Ammon's horn (tissue), 1 donor: ENCODE measurements around the gene THG1L.
A peak's percentile ranks its signal among the peaks of the same experiment; 100 is the strongest.

ENCODE experiments used
- DNase-seq: peaks from one replicate; pipeline ENCODE4 v3.0.0-alpha.2; 2016; ENCODE audit warnings: low spot score

Gene THG1L

DNA sequence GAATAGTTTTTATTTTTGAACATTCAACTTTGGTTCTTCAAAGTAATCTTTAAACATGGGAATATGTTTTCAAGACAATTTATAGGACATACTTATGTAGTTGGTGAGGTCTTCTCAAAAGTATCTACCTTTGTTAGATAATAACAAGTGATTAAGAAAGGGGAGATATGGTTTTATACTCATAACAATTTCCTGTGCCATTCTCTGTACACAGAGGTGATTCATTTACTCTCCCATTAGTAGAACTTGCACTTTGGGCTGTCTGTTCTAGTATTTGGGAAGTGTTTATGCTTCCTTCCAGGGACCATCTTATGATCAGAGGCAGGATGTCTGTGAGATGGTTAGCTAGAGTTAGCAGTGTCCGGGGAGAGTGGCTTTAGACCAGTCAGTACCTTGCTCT, 27.5 kb downstream of the THG1L start:
- no peak for DNase-seq

DNA sequence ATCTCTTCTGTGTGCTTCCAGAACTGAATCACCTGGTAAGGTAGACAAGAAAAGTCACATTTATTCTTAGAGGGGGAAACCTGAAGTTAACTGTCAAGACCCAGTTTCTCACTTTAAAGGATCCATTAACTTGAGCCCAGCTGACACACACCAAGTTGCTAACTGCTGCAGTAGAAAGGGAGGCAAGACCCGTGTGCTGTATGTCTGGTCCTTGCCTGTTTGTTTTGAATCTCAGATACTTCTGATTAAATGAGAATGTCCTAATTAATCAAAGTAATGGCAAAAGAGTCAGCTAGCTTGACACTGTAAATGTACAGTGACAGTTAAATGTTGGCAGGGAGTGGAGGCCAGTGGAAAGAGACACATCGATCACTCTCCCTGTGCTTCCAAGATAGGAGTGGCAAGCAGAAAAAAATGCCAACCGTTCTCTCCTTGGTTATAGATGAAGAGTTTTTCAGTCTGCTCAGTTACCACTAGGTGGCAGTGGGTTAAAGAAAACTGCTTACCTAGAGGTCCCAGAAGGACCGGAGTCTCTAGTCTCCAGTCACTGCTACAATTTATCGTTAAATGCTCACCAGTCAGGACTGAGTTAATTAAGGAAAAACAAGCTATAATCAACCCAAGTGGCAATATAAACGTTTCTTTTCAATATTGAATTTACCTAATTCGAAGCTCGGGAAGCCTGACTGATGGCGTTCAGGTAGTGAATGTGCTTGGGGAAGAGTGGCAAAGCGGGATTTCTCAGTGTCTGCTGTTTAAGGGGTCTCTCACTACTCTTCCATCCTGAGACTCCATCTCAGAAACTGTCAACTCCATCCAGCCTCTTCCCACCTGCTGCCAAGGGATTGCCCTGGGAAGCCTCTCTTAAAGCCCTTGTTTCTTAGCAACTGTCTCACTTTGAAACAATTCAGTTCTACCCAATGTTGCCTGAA, 30.7 kb downstream of the THG1L start:
- DNase-seq = peak; percentile 66

DNA sequence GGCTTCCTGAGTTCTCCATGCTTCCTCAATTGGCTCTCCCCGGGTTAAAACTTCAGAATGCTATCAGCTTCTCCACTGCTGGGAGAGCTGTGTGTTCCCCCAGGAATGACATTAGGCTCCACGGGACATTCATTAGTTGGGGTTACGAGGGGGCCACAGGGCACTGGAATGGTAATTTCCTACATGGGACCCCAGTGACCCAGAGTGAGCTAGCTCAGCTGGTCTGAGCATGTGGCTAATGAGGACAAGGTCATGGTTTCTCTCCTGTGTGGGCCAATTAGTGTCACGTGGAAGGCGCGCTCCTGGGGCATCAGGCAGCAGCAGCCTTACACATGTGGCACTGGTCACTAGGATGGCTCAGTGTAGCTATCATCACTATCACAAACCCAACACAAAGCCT, 33.3 kb downstream of the THG1L start:
- DNase-seq = no peak

DNA sequence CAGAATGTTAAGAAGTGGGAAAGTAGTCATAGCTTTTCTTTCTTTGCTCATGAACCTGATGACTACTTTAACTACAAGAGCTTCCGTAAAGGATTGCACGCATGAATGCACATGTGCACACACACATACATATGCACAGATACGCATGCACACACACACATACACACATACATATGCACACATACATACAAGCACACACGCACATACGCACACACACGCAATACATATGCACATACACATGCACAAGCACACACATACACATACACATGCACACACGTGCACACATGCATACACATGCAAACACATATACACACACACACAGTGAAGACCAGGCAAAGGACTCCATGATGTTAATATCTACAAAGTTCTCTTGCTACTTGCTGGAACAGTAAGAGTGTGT, 35.2 kb downstream of the THG1L start:
- no peak for DNase-seq

DNA sequence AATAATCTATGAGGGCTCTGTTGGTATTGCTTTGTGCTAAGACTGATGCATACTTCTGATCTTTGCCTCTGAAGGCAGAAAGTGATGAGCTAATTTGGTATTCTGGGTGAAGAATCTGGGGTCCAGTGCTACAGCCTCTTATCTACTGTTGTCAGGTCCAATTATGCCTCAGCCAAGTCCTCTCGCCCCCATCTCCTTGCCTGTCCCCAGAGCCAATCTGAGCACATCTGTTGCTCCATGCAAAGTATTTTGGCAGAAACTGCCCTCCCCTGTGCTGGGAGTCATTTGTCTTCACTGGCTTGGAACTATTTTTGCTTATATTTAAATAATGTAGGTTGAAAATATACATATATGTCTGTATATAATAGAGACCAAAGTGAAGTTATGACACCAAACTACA, 35.7 kb downstream of the THG1L start:
- no peak for DNase-seq

DNA sequence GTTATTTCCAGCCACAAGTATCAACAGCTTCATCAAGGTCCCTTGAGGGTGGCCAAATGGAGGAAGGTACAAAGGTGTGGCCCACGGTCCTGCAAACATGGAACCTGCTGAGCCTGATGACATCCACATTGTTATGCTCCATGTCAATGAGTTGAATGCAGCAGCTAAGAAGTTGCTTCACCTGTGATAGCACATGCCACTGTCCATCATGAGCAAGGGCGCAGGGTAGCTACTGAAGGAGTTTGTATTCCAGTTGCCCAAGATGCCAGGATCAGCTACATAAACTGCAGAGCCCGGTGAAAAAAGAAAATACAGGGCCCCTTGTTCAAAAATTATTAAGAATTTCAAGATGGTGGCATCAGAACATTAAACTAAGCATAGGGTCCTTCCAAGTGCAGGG, 36.5 kb downstream of the THG1L start:
- DNase-seq = no peak

DNA sequence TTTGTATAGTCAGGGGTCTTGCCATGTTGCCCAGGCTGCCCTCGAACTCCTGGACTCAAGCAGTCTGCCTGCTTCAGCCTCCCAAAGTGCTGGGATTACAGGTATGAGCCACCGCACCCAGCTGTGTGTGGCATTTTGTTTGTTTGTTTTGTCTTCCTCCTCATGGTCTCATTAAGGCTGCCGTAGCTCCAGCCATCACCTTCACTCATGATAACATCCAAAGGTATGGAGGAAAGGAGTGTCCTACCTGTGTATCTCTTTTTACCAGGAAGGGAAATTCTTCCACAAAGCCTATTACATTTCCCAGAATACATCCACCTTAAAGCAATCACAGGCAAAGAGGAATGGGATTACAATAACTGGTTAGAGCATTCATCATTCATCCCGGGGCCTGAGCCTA, 39.4 kb downstream of the THG1L start:
- no peak for DNase-seq

DNA sequence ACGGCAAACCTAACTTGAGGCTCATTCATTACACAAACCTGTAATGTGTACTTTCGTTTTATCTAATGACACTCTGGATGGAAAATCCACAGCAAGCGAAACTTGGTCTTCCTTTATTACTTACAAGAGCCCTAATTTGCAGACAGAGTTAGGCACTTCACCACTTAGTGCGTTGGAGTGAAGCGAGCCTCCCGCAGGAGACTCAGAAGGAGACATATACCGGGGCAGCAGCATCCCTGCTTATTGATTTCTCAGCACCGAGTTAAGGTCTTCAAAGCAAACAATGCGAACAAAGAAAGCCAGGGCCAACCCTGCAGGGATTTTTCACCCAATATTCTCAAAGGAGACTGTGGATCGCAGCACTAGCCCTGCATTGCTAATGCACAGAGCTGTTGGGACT, 40.9 kb downstream of the THG1L start:
- DNase-seq = no peak

DNA sequence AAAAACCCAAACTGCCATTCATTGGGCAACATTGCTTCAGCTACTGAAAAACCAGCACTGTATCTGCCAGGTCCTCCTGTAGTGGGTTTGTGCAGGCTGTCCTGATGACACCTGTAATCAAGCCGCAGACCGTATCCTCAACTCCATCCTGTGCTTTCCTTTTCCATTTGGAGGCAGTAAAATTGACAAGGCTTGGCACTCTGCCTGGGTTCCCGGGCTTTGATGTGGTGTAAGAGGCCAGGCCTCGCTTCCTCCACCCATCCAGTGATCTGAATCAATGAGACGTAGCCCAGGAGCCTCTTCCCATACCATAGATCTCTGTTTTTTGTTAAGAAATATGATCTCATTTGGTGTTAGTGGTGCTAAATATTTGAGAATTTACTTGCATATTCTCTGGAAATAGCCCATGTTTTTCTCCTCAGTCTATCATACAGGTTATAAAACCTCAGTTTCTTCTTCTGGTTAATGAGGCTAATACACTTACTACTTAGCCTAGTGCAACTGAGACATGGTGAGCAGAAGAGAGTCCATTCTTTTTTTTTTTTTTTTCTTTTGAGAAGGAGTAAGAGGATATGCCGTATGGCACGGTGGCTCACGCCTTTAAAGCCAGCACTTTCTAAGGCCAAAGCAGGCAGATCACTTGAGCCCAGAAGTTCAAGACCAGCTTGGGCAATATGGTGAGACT, 47.0 kb downstream of the THG1L start:
- no peak for DNase-seq

DNA sequence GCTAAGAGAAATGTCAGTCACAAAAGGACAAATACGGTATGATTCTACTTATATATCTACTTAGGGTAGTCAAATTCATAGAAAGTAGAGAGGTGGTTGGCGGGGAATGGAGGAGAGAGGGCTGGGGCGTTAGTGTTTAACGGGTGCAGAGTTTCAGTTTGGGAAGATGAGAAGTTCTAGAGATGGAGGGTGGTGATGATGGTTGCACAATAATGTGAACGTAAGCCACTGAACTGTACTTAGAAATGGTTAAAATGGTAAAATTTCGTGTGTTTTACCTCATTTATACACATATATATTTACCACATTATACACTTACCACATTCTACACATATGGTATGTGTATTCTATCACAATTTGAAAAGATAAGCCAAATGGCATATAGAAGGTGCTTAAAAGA, 48.0 kb downstream of the THG1L start:
- DNase-seq = no peak

DNA sequence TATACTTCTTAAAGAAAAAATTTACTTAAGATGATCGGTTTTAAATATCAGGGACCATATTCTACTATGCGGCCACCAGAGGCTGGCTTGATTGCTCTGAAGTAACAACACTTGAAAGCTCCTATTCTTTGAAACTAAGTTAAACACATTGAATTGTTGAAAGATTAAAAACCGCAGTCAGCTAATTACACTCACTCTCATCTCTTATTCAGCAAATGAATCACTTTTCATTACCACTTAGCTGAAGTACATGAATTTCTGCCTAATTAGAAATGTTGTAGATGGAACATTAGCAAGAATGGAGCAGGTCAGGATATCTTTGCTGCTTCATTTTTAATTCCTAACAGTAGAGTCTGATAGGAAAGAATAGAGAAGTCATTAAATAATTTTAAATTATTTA, 54.6 kb downstream of the THG1L start:
- DNase-seq = no peak
